Fibroblast of skin of left quadriceps (primary cell): ENCODE results near the gene SPDYC.
A peak's percentile ranks its signal among the peaks of the same experiment; 100 is the strongest.

Source experiments
- DNase-seq, 2 experiments: peaks; one replicate each; pipeline ENCODE4 v3.0.0-alpha.2; 2013; ENCODE audit warnings: low read depth in 2 of 2

SPDYC gene

GRCh38 chr11:65170058-65170534, at the start of gene SPDYC:
Gene SPDYC (plus strand): TSS chr11:65170233. CDS start chr11:65171358, 1,125 bp downstream.
- DNase-seq, result no peak

- DNase-seq, result no peak
Measured at GRCh38 chr11:65120831-65121230, 49.2 kb upstream of the SPDYC start.

- no peak for DNase-seq
Measured at GRCh38 chr11:65121447-65121864, 48.6 kb upstream of the SPDYC start.

GRCh38 chr11:65121865-65122696, 48.0 kb upstream of the SPDYC start, which contains the start of the genes FAU and MRPL49:
Gene FAU (minus strand): TSS chr11:65122134. CDS start chr11:65121813, 321 bp downstream.
Gene MRPL49 (plus strand): TSS chr11:65122321. CDS start chr11:65122347, 26 bp downstream.
- DNase-seq, result peak; percentile 85

GRCh38 chr11:65124480-65125196, 45.4 kb upstream of the SPDYC start:
- no peak for DNase-seq

- DNase-seq, result no peak
Measured at GRCh38 chr11:65125197-65126056, 44.6 kb upstream of the SPDYC start.

- DNase-seq, result no peak
Measured at GRCh38 chr11:65126624-65127274, 43.3 kb upstream of the SPDYC start.

- DNase-seq, result no peak
Measured at GRCh38 chr11:65127473-65128181, 42.4 kb upstream of the SPDYC start.

- no peak for DNase-seq
Measured at GRCh38 chr11:65128182-65129145, 41.6 kb upstream of the SPDYC start.

GRCh38 chr11:65129649-65130441, 40.2 kb upstream of the SPDYC start:
- DNase-seq, result no peak

GRCh38 chr11:65130631-65131416, 39.2 kb upstream of the SPDYC start:
- no peak for DNase-seq

GRCh38 chr11:65131417-65131776, 38.6 kb upstream of the SPDYC start:
- DNase-seq, result no peak

GRCh38 chr11:65131895-65132237, 38.2 kb upstream of the SPDYC start:
- DNase-seq, result no peak

GRCh38 chr11:65132238-65132987, 37.6 kb upstream of the SPDYC start:
- no peak for DNase-seq

GRCh38 chr11:65132988-65133700, 36.9 kb upstream of the SPDYC start:
- DNase-seq, result no peak

GRCh38 chr11:65133724-65134123, 36.3 kb upstream of the SPDYC start:
- no peak for DNase-seq
